Ecto neural progenitor cell (in vitro differentiated cells): Measurements from ENCODE around the gene HMCN1.
"Not testable (repeated sequence)": the region's sequence is repeated elsewhere in the genome, so short reads cannot be mapped to it uniquely, and the experiment has no call there.

ENCODE experiments used
- DNase-seq: peaks from one replicate; pipeline ENCODE4 v3.0.0-alpha.2; 2018; ENCODE audit warnings: low spot score

Gene HMCN1

GRCh38 chr1:186152620-186153239 lies 418.5 kb downstream of the HMCN1 start:
- no peak for DNase-seq

GRCh38 chr1:186154651-186155050 lies 420.5 kb downstream of the HMCN1 start:
- DNase-seq: no peak

- DNase-seq: no peak
Observed at GRCh38 chr1:186155594-186155993, 421.4 kb downstream of the HMCN1 start.

GRCh38 chr1:186162895-186163294 lies 428.7 kb downstream of the HMCN1 start:
- not testable (repeated sequence) for DNase-seq

- no peak for DNase-seq
Observed at GRCh38 chr1:186164773-186165172, 430.6 kb downstream of the HMCN1 start.

- no peak for DNase-seq
Observed at GRCh38 chr1:186165303-186165702, 431.1 kb downstream of the HMCN1 start.

GRCh38 chr1:186167096-186167668 lies 433.0 kb downstream of the HMCN1 start:
- no peak for DNase-seq

GRCh38 chr1:186175588-186175987 lies 441.4 kb downstream of the HMCN1 start:
- DNase-seq: no peak

GRCh38 chr1:186178426-186179043 lies 444.3 kb downstream of the HMCN1 start:
- DNase-seq: no peak

- no peak for DNase-seq
Observed at GRCh38 chr1:186179231-186179630, 445.0 kb downstream of the HMCN1 start.

- no peak for DNase-seq
Observed at GRCh38 chr1:186183219-186183618, 449.0 kb downstream of the HMCN1 start.

- DNase-seq: no peak
Observed at GRCh38 chr1:186183970-186184628, 449.9 kb downstream of the HMCN1 start.

- not testable (repeated sequence) for DNase-seq
Observed at GRCh38 chr1:186186251-186186650, 452.1 kb downstream of the HMCN1 start.

GRCh38 chr1:186187601-186188000 lies 453.4 kb downstream of the HMCN1 start:
- DNase-seq: no peak

- no peak for DNase-seq
Observed at GRCh38 chr1:186188004-186188539, 453.9 kb downstream of the HMCN1 start.

GRCh38 chr1:186188736-186189135 lies 454.5 kb downstream of the HMCN1 start:
- DNase-seq: no peak

GRCh38 chr1:186189156-186189555 lies 455.0 kb downstream of the HMCN1 start:
- no peak for DNase-seq

GRCh38 chr1:186191511-186191910 lies 457.3 kb downstream of the HMCN1 start:
- DNase-seq: no peak

GRCh38 chr1:186193224-186193623 lies 459.0 kb downstream of the HMCN1 start:
- no peak for DNase-seq

- DNase-seq: no peak
Observed at GRCh38 chr1:186194107-186194756, 460.0 kb downstream of the HMCN1 start.

GRCh38 chr1:186195377-186195931 lies 461.3 kb downstream of the HMCN1 start:
- no peak for DNase-seq

GRCh38 chr1:186202271-186202764 lies 468.1 kb downstream of the HMCN1 start:
- no peak for DNase-seq
